ENCODE measurements around the gene DNM2.
"Not testable (repeated sequence)": the region's sequence is repeated elsewhere in the genome, so short reads cannot be mapped to it uniquely, and the experiment has no call there.

DNM2 gene

DNA sequence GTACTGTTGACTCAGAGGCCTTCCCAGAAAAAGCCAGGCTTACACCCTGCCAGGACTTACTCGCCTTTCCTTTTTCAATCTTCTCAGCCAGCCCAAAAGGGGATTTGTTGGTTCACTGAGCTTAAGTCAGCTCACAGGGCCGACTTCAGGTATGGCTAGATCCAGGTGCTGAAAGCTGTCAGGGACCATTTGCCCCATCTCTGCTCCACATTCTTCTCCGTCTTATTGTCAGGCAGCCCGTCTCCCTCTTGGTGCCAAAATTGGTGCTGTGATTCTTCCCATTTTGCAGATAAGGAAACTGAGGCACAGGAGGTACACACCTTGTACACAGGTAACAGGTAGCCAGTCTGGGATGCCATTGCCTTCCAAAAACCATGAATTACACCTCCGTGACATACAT is 132.8 kb downstream of the DNM2 start:
- peaks cover 8% of the 10 kb centered on the region for H3K4me1 Mint-ChIP-seq
- peaks cover 41% of the 10 kb centered on the region for H3K27me3 Mint-ChIP-seq
- H3K27ac Mint-ChIP-seq: no peak overlapping the region

DNA sequence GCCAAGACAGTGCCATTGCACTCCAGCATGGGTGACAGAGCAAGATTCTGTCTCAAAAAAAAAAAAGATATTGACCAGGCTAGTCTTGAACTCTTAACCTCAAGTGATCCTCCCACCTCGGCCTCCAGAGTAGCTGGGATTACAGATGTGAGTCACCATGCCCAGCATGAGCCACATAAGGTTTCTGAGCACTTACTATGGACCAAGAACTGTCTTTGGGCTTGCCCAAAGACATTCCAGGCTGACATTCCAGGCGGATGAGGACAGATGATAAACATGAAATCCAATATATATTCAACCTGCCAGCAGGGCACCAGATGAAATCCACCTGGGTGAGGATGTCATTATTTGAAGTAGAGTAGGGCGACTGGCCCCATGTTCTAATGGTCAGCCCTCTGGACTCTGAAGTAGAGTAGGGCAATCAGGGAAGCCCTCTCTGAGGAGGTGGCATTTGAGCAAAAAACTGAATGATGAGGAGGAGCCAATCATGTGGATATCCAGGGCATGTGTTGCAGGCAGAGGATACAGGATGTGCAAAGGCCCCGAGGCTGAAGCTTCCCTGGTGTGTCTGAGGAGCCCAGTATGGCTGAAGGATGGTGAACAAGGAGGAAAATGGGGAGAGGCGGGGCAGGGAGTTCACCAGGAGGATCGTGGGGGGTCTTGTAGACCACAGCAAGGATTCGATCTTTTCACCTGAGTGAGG is 134.4 kb downstream of the DNM2 start:
- Mint-ChIP-seq H3K36me3 (no peaks in the 10 kb centered on the region), H3K4me3 (no peak overlapping the region), H3K4me1 (peaks cover 8% of the 10 kb centered on the region), H3K27ac (no peak overlapping the region), H3K9me3 (no peaks in the 10 kb centered on the region), H3K27me3 (peaks cover 32% of the 10 kb centered on the region)
- no peak for ATAC-seq

More for the DNA sequence above, 132.8 kb downstream of the DNM2 start:
- ATAC-seq: no peak
- H3K36me3 Mint-ChIP-seq: peaks cover 5% of the 10 kb centered on the region
- H3K9me3 Mint-ChIP-seq: peaks cover 5% of the 10 kb centered on the region
- no peak overlapping the region for H3K4me3 Mint-ChIP-seq

DNA sequence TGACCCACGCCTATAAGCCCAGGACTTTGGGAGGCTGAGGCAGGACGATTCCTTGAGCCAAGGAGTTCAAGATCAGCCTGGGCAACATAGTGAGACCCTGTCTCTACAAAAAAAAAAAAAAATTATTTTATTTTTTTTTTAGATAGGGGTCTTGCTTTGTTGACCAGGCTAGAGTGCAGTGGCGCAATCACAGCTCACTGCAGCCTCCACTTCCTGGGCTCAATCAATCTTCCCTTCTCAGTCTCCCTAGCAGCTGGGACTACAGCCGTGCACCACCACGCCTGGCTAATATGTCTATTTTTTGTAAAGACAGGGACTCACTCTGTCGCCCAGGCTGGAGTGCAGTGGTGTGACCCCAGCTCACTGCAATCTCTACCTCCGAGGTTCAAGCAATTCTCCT is 135.1 kb downstream of the DNM2 start:
- H3K4me3 Mint-ChIP-seq: no peak overlapping the region
- no peaks in the 10 kb centered on the region for H3K9me3 Mint-ChIP-seq
- H3K27ac Mint-ChIP-seq: no peak overlapping the region
- ATAC-seq: no peak
- no peaks in the 10 kb centered on the region for H3K36me3 Mint-ChIP-seq
- peaks cover 8% of the 10 kb centered on the region for H3K4me1 Mint-ChIP-seq
- H3K27me3 Mint-ChIP-seq: peaks cover 32% of the 10 kb centered on the region

DNA sequence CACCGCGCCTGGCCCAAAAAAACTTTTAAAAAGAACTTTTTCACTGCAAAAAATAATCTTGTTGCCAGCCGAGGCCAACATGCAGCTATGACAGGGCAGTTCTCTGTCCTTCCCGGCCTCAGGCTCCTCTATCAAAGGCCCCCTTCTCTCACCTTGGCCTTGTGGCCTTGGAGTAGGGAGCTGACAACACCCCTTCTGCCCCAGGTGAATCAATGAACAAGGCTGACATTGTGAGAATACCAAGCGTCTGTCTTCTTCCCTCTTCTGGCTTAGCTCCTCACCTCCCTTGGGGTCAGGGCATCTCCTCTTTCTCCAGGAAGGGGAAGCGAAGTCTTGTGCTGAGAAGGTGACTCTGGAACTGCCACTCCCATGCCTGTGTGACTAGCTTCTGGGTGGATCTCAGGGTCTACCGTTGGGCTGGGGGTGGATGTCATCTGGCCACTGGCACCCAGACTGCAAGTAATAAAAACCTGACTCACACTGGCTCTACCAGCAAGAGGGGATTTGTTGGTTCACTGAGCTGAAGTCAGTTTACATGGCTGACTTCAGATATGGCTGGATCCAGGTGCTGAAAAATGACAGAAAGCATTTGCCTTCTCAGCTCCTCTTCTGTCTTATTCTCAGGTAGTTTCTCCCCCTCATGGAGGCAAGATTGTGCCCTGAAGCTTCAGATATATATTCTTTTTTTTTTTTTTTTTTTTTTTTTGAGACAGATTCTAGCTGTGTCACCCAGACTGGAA is 136.6 kb downstream of the DNM2 start:
- H3K36me3 Mint-ChIP-seq: no peaks in the 10 kb centered on the region
- ATAC-seq: no peak
- peaks cover 18% of the 10 kb centered on the region for H3K27me3 Mint-ChIP-seq
- H3K9me3 Mint-ChIP-seq: no peaks in the 10 kb centered on the region
- no peak overlapping the region for H3K4me3 Mint-ChIP-seq
- H3K4me1 Mint-ChIP-seq: no peaks in the 10 kb centered on the region
- no peak overlapping the region for H3K27ac Mint-ChIP-seq

DNA sequence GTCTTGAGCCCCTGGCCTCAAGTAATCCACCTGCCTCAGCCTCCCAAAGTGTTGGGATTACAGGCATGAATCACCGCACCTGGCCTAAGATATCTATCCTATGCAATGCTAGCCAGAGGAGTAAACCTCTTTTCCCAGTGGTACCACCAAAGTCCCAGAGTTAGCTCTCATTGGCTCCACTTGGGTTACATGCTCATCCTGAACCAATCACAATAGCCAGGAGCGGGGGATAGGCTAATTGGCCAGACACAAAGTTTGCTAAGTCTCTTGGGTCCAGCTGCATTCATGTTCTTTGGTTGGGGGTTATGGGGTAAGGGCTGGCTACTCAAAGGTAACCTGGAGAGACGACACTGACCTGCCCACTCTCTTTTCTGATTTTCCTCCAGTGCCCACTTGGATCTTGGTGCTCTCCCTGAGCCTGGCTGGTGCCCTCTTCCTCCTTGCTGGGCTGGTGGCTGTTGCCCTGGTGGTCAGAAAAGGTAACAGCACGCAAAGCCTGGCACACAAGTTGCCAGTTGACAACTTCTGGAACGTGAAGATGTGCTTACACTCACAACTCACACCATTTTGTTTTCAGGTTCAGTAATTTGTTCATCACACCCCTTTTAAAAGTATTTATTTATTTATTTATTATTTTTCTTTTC is 138.1 kb downstream of the DNM2 start:
- H3K27ac Mint-ChIP-seq: no peak overlapping the region
- H3K27me3 Mint-ChIP-seq: peaks cover 3% of the 10 kb centered on the region
- no peak overlapping the region for H3K4me3 Mint-ChIP-seq
- H3K4me1 Mint-ChIP-seq: no peaks in the 10 kb centered on the region
- H3K9me3 Mint-ChIP-seq: no peaks in the 10 kb centered on the region
- no peaks in the 10 kb centered on the region for H3K36me3 Mint-ChIP-seq
- ATAC-seq: no peak

DNA sequence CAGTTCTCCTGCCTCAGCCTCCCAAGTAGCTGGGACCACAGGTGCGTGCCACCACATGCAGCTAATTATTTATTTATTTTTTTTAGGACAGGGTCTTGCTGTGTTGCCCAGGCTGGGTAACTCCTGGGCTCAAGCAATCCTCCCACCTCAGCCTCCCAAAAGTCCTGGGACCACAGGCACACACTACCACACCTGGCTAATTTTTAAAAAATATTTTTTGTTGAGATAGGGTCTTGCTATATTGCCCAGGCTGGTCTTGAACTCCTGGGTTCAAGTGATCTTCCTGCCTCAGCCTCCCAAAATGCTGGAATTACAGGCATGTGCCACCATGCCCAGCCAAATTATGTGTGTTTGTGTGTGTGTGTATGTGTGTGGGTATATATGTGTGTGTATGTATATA is 139.0 kb downstream of the DNM2 start:
- H3K27ac Mint-ChIP-seq, H3K4me1 Mint-ChIP-seq, H3K36me3 Mint-ChIP-seq, ATAC-seq, H3K4me3 Mint-ChIP-seq, H3K27me3 Mint-ChIP-seq, H3K9me3 Mint-ChIP-seq: not testable (repeated sequence)

DNA sequence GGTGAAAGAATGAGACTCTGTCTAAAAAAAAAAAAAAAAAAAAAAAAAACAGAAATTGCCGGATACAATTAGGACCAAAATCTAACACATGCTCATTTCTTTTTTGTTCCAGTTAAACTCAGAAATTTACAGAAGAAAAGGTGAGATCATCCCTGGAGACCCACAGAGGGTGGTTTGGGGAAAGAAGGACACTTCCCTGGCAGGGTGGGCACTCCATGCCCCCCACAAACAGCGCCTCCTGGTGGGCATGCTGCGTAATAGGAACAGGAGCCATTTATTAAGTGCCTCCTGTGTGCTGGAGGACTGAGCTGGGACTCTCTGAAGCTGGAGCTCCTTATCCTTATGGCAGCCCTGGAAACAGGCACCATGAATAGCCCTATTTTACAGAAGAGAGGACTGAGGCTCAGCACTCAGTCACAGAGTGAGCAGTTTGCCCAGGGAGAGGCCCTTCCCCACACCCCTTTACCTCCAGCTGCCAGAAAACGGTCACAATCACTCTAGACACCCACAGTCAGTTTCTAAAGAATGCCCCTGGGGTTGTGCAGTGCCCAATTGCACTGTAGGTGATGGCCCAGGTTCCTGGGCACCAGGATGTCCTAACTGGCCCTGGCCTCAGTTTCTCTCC is 140.4 kb downstream of the DNM2 start:
- no peaks in the 10 kb centered on the region for H3K9me3 Mint-ChIP-seq
- H3K36me3 Mint-ChIP-seq: no peaks in the 10 kb centered on the region
- H3K4me3 Mint-ChIP-seq: no peak overlapping the region
- H3K4me1 Mint-ChIP-seq: peaks cover 3% of the 10 kb centered on the region
- H3K27ac Mint-ChIP-seq: peak overlapping the region; percentile 17
- H3K27me3 Mint-ChIP-seq: no peaks in the 10 kb centered on the region
- ATAC-seq: no peak

DNA sequence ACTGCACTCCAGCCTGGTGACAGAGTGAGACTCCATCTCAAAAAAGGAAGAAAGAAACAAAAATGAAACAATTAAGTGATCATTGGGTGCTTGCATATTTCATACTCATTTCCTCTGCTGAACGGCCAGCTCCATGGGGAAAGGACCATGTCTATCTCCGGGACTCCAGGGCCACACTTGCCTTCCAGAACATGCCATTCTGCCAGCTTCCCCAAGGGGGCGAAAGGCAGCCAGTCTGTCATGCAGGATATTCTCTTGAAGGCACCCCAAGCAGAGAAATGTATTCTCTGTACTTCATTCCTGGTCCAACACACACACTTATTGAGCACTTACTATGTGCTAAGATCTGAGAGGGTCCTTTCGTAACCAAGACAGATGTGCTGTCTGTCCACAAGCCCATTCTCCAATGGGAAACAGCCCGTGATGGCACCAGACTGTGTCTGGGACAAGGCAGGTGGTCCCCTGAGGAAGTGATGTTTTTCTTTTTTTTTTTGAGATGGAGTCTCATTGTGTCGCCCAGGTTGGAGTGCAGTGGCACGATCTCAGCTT is 143.3 kb downstream of the DNM2 start:
- Mint-ChIP-seq H3K4me1 (peaks cover 15% of the 10 kb centered on the region), H3K27ac (no peak overlapping the region), H3K9me3 (no peaks in the 10 kb centered on the region), H3K4me3 (no peak overlapping the region), H3K36me3 (no peaks in the 10 kb centered on the region), H3K27me3 (no peaks in the 10 kb centered on the region)
- no peak for ATAC-seq

DNA sequence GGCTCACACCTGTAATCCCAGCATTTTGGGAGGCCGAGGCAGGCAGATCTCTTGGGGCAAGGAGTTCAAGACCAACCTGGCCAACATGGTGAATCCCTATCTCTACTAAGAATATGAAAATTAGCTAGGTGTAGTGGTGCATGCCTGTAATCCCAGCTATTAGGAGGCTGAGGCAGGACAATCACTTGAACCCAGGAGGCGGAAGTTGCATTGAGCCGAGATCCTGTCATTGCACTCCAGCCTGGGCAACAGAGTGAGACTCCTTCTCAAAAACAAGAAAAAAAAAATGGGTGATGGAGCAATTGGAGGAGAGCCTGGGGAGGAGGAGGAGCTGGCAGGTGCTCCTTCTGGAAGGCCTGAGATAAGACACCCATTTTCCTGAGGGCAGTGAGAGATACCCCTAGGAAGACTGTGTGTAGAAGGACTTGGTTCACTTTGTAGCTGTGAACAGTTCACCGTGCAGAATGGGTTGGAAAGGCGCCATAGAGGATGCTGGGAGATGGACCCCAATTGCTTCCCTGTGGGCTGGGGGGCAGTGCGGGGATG is 144.8 kb downstream of the DNM2 start:
- no peaks in the 10 kb centered on the region for H3K9me3 Mint-ChIP-seq

DNA sequence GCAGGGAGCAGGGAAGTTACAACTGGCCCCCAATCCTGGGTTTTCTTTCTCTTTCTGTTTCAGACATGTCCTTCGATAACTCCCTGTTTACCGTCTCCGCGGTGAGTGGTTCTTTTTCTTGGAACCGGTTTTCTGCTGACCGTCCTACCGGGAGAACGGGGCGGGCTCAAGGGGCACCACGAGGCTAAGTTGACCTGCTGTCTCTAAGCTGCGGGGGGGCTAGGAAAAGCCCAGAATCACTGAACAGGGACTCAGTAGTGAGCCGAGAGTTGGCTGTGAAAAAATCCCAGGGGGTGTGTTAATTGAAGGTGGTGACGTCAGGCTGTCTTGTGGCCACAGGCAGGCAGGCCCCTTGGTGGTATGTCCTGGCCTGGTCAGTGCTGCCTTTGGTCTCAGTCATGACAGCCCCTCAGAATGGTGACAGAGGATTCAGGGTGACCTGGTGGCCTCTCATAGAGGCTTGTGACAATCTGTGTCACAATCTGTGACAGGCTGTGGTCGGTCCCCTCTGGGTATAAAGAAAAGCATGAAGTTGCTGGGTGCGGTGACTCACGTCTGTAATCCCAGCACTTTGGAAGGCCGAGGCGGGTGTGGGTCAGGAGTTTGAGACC is 145.3 kb downstream of the DNM2 start:
- ATAC-seq: no peak
- Mint-ChIP-seq H3K36me3 (no peaks in the 10 kb centered on the region), H3K4me1 (peaks cover 22% of the 10 kb centered on the region), H3K27me3 (no peaks in the 10 kb centered on the region), H3K27ac (no peak overlapping the region), H3K4me3 (no peak overlapping the region), H3K9me3 (no peaks in the 10 kb centered on the region)

More for the DNA sequence above, 144.8 kb downstream of the DNM2 start:
- no peak overlapping the region for H3K4me3 Mint-ChIP-seq
- no peaks in the 10 kb centered on the region for H3K36me3 Mint-ChIP-seq
- H3K27ac Mint-ChIP-seq: no peak overlapping the region
- H3K27me3 Mint-ChIP-seq: no peaks in the 10 kb centered on the region
- ATAC-seq: no peak
- H3K4me1 Mint-ChIP-seq: peaks cover 16% of the 10 kb centered on the region

DNA sequence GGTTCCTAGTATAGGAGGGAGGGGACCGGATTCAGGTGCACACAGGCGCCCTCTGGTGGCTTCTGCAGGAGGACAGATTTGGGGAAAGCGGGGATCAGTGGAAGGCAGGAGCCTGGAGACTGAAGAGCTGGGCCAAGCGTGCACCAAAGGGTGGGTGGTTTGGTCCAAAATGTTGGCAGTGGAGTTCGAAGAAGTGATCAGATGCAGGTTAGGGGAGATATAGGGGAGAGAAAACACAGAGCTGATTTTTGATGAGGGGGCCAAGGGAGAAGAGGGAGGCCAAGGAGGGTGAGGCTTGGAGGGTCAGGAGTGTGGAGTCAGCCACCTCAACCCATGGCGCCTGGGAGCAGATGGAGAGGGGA is 146.6 kb downstream of the DNM2 start:
- H3K9me3 Mint-ChIP-seq: no peaks in the 10 kb centered on the region
- no peak overlapping the region for H3K4me3 Mint-ChIP-seq
- peak; percentile 69 for ATAC-seq
- H3K27me3 Mint-ChIP-seq: no peaks in the 10 kb centered on the region
- peaks cover 34% of the 10 kb centered on the region for H3K4me1 Mint-ChIP-seq
- H3K36me3 Mint-ChIP-seq: no peaks in the 10 kb centered on the region
- peak overlapping the region; percentile 12 for H3K27ac Mint-ChIP-seq

DNA sequence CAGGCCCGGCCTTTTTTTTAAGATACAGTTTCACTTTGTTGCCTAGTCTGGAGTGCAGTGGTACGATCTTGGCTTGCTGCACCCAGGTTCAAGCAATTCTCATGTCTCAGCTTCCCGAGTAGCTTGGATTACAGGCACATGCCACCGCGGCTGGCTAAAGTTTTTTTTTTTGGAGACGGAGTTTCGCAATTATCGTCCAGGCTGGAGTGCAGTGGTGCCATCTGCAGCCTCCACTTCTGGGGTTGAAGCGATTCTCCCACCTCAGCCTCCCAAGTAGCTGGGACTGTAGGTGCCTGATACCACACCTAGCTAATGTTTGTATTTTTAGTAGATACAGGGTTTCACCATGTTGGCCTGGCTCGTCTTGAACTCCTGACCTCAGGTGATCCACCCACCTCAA is 148.6 kb downstream of the DNM2 start:
- Mint-ChIP-seq H3K9me3 (no peaks in the 10 kb centered on the region), H3K4me3 (no peak overlapping the region), H3K36me3 (no peaks in the 10 kb centered on the region), H3K27me3 (no peaks in the 10 kb centered on the region), H3K4me1 (peaks cover 47% of the 10 kb centered on the region), H3K27ac (no peak overlapping the region)
- no peak for ATAC-seq

DNA sequence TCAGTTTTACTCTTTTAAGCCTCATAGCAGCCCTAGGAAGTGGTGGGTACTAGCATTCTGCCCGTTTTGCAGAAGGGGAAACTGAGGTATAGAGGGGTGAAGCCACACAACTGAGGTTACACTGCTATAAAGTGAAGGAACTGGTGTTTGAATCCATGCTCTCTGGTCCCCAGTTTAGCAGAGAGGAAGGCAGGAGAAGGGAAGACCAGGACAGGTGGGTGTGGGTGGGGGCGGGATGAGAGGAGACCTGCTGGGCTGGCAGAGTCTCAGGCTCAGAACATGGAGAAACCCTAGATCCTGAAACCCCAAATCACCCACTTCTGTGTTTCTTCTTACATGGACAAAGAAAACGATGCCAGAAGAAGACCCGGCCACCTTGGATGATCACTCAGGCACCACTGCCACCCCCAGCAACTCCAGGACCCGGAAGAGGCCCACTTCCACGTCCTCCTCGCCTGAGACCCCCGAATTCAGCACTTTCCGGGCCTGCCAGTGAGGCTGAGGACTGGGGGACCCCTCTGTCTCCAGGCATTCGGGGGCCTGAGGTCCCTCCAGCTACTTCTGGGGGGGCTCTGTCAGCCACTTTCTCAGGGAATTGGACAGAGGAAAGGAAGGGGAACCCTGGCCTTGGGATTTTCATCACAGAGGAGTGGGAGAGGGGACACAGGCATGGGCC is 151.1 kb downstream of the DNM2 start:
- ATAC-seq: no peak
- H3K4me3 Mint-ChIP-seq: no peak overlapping the region
- no peaks in the 10 kb centered on the region for H3K36me3 Mint-ChIP-seq
- peak overlapping the region; percentile 96 for H3K27ac Mint-ChIP-seq
- no peaks in the 10 kb centered on the region for H3K9me3 Mint-ChIP-seq
- H3K27me3 Mint-ChIP-seq: no peaks in the 10 kb centered on the region
- peaks cover 53% of the 10 kb centered on the region for H3K4me1 Mint-ChIP-seq

DNA sequence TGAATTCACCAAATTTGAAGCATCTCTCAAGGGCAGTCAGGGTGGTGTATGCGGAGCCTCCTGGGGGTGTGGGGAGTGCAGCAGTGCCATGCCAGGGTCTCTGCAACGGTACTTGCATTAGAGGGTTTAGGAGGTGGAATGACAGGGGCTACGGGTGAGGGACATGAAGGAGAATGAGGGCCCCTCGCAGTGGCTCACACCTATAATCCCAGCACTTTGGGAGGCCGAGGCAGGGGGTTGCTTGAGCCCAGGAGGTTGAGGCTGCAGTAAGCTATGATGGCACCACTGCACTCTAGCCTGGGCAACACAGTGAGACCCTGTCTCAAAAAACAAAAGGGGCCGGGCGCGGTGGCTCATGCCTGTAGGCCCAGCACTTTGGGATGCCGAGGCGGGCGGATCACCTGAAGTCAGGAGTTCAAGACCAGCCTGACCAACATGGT is 152.0 kb downstream of the DNM2 start:
- not testable (repeated sequence) for ATAC-seq, H3K9me3 Mint-ChIP-seq

More for the DNA sequence above, 152.0 kb downstream of the DNM2 start:
- Mint-ChIP-seq H3K4me1 (peaks cover 52% of the 10 kb centered on the region), H3K27ac (peak overlapping the region; percentile 75), H3K4me3 (peak overlapping the region; percentile 78)
- H3K36me3 Mint-ChIP-seq, H3K27me3 Mint-ChIP-seq: not testable (repeated sequence)
